H1 (cell line): ENCODE measurements around the gene MPHOSPH9.

Experiments
- CBX8 ChIP-seq: fragments of 300-800, 300-1000 bp; sonication (generic); IDR thresholded peaks from 2 replicates; pipeline ENCODE4 v1.7.1; 2016; ENCODE audit warnings: low read depth, low read length, borderline replicate concordance
- CHD1 ChIP-seq: IDR thresholded peaks from 2 replicates; pipeline ENCODE4 v1.6.1; 2012; ENCODE audit warnings: low read depth, low read length, improper control_type of control experiment
- CREB1 ChIP-seq: IDR thresholded peaks from 2 replicates; pipeline ENCODE4 v1.6.1; 2012; ENCODE audit warnings: inconsistent platforms
- CTCF ChIP-seq, 3 experiments: IDR thresholded peaks; 1 replicate in 2 of 3; 2 replicates in 1 of 3; pipeline versions ENCODE4 v1.5.1 to v1.6.1; 2011; ENCODE audit warnings: low read length in 3 of 3, mild to moderate bottlenecking in 3 of 3, inconsistent platforms in 2 of 3, low read depth in 1 of 3, moderate library complexity in 1 of 3; ENCODE audit not compliant: insufficient read depth in 1 of 3; ENCODE audit errors: control extremely low read depth in 1 of 3
- EZH2 ChIP-seq: fragments of 200-600 bp; sonication (generic); IDR thresholded peaks from 2 replicates; pipeline ENCODE4 v1.7.1; 2012; ENCODE audit warnings: low read depth, mild to moderate bottlenecking, moderate library complexity, low read length, inconsistent platforms; ENCODE audit not compliant: severe bottlenecking
- PHF8 ChIP-seq: fragments of 200-600 bp; sonication (generic); conservative IDR thresholded peaks from 2 replicates; pipeline ENCODE4 v1.7.1; 2012; ENCODE audit warnings: low read depth, mild to moderate bottlenecking, inconsistent platforms, low read length, moderate library complexity
- POLR2A ChIP-seq, 2 experiments: IDR thresholded peaks; 1 replicate in 1 of 2; 2 replicates in 1 of 2; pipeline ENCODE4 v1.6.1; 2011; ENCODE audit warnings: low read depth in 2 of 2, low read length in 2 of 2, mild to moderate bottlenecking in 2 of 2; ENCODE audit errors: control extremely low read depth in 1 of 2
- RAD21 ChIP-seq, 2 experiments: IDR thresholded peaks in 1 of 2; conservative IDR thresholded peaks in 1 of 2; 2 replicates each; pipeline ENCODE4 v1.6.1; 2011; ENCODE audit warnings: low read depth in 2 of 2, low read length in 2 of 2, improper control_type of control experiment in 1 of 2, inconsistent platforms in 1 of 2, mild to moderate bottlenecking in 1 of 2, moderate library complexity in 1 of 2

DNA sequence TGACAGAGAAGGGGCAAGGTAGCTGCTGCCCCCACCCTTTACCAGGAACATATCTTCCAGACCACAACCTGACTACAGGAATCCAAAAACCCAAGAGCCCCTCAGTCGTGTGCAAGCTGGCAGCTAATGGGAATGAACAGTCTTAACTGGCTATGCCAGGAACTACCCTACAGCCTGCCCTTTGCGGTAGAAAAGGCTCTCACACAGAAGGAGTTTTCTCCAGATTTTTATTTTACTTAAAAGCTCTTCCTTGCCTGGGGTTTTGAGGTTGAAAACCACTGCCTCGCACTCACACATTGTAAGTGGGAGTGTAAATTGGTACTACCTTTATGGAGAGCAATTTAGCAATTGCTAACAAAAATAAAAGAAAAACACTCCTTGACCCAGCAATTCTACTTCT lies 110.3 kb downstream of the MPHOSPH9 start:
- no peak for TF ChIP-seq CHD1
- no peak for TF ChIP-seq PHF8
- TF ChIP-seq CTCF (IDR thresholded peaks at IDR 0.05; ENCODE audit: control extremely low read depth in 1 of 3, insufficient read depth in 1 of 3, low read depth in 1 of 3, low read length in 3 of 3) = no peak
- no peak for TF ChIP-seq POLR2A (IDR thresholded peaks at IDR 0.05; ENCODE audit: control extremely low read depth in 1 of 2, low read depth in 2 of 2, low read length in 2 of 2)
- no peak for TF ChIP-seq RAD21 (IDR thresholded peaks at IDR 0.05 in 1 of 2, conservative IDR thresholded peaks at IDR 0.05 in 1 of 2; ENCODE audit: low read depth in 2 of 2, low read length in 2 of 2)
- TF ChIP-seq CREB1 = no peak
- TF ChIP-seq CBX8 = no peak
- TF ChIP-seq EZH2 = no peak
